Measurements from ENCODE around the gene RER1.

Gene RER1

DNA sequence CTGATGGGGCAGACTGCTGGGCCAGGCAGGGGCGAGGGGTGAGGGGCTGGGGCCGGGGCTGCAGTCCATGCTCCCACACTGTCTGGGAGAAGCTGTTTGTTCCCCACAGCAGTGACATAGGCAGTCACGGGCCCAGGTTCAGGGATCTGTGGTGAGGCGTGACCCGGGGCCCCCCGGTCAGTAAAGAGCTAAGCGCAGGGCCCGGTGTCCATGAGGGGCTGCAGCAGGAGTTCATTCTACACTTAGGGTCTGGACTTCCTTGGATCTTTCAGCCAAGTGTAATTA lies 16.3 kb downstream of the RER1 start:
- DNase-seq (ENCODE audit: low read depth) = no peak

DNA sequence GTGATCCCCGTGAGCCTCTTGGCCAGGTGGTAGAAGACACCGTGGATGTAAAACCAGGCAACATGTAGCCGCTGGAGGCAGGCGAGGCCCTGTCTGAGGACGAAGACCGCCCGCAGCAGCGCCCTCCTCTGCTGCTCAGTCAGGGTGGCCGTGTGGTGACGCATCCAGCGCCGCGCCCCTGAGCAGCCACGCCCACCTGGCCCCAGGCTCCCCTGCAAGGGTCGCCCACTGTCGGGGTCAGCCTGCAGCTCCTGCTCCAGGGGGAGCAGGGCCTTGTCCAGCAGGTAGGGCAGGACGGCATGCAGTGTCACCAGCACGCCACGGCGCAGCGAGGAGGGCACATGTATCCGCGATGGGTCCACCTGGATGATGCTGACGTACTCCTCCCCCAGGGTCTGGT lies 16.8 kb downstream of the RER1 start:
- DNase-seq (ENCODE audit: low read depth) = no peak

DNA sequence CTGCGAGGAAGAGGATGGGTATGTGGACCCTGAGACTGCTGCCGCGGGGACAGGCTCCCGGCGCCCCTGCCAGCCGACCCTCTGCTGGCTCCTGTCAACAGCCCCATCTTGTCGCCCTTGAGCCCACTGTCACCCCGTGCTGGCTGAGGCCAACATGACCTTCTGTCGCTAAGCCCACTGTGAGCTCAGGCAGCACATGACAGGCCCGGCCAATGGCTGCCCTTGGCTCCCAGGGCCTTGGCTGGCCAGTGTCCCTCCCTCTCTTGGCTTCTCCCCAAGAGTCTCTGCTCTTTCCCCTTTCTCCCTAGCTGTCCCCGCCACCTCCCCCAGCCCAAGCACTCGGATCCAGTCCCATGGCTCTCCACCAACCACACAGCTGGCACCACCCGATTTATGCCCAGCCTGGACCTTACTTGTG lies 17.2 kb downstream of the RER1 start:
- no peak for DNase-seq (ENCODE audit: low read depth)

DNA sequence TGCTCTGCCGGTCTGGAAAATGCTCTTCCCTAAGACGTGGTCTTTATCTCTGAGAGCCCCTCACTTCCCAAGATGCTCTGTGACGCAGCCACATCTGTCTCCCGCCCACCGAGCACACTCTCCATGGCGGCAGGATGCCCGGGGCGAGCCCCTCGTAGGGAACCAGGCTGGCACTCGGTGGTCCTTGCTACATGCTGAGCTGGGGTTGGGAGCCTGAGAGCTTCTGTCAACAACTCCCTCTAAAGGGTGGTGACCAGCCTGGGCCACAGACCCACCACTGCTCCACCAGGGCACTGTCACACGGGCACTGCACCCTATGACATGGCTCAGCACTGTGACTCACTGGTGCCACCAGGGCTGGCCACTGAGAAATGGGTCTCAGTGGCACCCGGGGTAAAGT lies 18.1 kb downstream of the RER1 start:
- DNase-seq (ENCODE audit: low read depth) = no peak

DNA sequence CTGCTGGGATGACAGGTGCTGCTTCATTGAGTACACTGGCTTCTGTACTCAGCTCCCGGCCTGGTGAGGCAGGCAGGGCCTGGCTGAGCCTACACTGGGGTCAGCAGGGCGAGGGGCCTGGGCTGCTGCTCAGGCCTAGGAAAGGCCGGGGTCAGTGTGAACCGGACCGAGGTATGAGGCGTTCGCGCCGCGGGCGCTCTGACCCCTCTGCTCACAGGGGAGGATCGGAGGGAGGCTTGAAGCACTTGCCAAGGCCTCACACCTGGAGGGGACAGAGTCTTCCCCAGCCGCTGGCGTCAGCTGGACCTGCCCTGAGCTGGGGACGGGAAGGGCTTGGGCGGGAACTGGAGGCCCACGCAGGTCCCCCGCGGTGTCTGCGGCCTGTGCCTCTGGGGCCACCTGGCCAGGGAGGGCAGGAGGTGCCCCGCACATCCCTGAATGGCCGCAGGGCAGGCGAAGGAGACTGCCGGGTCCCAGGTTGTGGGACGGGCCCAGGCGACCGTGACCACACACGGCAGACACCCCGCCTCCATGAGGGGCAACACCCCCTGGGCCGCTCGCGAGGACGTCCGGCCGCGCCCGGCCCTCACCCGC lies 20.3 kb downstream of the RER1 start:
- DNase-seq (ENCODE audit: low read depth) = no peak

DNA sequence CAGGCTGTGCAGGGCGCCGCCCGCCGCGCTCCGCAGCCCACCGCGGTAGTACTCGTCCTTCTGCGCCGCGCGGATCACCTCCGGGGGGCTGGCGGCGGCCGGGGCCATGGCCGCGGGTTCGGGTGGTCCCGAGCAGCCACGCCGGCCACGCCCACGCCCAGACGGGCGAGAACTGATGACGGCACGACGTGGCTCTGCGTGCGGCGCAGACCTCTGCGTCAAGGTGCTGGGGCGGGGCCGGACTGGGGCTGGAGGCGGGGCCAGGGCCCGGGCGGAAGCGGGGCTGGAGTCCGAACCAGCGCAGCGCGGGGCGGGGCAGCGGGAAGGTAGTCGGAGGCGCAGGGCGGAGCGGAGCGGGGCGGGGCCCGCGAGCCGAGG lies 20.7 kb downstream of the RER1 start, which contains the start of gene PEX10:
Gene PEX10 (minus strand): TSS at position 170 of the 378 bp plus-strand sequence. CDS start 62 bp downstream, at position 108.
- DNase-seq (ENCODE audit: low read depth) = peak; percentile 85

DNA sequence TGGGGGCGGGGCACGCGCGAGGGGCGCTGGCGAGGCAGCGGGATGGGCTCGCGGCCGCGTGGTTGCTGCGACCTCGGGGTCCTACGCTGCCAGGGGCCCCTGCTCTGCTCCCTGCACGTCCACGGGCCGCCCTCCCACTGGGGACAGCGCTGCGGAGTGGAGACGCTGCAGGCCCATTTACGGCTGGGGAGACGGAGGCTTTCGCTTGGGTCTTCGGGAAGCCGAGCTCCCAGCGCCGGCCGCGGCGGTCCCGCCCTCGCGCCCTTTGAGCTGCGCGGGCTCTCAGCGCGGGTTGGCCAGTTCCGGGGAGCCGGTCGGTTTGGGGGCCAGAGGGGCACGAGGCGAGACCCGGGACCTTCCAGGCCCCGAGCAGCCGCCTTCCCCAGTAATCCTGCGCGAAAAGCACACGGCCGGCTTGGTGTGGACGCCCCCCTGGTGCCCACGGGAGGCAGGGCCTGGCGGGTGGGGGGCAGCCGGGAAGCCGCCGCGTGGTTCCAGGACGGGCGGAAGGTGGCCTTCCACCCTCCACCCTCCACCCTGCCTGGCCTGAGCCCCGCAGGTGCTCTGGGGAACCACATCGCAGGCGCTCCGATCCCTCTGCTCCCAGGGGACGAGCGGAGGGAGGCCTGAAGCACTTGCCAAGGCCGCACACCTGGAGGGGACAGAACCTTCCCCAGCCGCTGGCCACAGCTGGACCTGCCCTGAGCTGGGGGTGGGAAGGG lies 21.3 kb downstream of the RER1 start:
- peak; percentile 24 for DNase-seq (ENCODE audit: low read depth)

DNA sequence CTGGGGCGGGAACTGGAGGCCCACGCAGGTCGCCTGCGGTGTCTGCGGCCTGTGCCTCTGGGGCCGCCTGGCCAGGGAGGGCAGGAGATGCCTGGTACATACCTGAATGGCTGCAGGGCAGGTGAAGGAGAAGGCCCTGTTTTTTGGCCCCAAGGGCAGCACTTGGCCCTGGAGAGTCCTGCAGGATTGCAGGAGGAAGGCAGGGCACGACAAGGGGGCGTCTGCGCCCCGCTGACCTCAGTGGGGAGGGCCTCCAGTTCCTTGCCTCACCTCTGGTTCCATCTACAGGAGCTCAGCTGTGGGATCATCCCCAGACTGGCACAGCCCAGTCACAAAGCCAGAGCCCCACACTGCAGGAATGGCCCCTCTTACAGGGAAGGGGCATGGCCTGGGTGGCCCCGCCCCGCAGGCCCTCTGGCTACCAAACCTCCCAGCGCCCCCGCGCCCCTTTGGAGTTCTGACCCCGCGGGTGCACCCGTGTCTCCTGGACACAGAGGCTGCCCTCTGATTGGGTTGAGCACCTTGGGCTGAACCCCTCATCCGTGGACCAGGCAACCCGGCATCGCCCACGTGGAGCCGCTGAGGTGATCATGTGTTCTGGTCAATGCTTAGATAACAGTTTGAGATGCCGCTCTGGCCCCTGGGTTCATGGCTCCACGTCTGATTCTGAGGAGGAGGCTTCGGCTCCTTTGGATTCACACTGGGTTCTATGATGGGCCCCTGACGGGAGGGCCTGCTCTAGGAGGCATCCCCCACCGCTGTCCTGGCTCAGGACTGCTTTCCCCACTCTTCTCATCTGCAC lies 22.1 kb downstream of the RER1 start:
- no peak for DNase-seq (ENCODE audit: low read depth)

DNA sequence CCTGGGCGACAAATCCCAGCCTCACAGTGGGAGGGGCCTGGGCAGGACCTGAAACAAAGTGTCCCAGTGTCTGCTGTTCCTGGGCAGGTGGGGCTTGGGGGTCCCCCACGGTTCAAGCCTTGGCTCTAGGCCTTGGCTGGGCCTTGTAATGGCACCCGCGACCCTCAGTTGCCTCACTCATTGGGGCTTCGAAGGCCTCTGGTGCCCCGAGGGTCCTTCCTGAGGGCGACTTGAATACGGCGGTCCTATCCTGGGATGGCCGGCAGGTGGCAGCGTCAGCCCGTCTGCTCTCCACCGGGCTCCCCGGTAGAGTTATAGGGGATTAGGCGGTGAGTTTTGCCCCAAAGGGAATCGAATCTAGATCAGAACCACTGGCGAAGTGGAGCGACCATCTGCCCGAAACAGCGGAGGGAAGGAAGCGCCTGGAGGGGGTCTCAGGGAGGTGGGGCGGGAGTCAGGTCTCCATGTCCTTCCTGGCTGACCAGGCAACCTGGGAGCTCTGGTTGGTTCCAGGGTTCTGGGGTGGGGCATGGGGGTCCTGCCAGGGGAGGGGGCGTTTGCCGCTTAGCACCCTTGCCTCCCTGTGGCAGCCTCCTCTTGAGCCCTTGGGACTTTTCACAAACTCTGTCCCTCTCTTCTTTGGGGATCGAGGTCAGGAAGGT lies 22.8 kb downstream of the RER1 start:
- no peak for DNase-seq (ENCODE audit: low read depth)

DNA sequence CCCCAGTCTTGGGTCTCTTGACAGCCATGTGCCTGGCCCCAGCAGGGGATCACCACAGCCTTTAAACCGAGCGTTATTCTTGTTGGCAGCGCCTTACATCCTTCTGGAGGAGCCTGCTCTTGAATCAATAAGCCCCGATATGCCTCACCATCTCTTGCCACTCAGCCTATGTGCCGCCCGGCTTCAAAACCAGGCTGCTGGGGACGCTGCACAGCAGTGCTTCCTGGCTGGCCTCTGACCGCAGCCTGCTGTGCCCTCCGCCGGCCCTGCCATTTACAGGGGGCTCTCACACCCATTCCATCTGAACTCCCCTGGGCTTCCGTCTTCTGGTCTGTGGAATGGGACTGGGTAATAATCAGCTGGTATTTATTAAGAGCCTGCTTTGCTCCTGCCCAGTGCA lies 23.7 kb downstream of the RER1 start:
- no peak for DNase-seq (ENCODE audit: low read depth)

DNA sequence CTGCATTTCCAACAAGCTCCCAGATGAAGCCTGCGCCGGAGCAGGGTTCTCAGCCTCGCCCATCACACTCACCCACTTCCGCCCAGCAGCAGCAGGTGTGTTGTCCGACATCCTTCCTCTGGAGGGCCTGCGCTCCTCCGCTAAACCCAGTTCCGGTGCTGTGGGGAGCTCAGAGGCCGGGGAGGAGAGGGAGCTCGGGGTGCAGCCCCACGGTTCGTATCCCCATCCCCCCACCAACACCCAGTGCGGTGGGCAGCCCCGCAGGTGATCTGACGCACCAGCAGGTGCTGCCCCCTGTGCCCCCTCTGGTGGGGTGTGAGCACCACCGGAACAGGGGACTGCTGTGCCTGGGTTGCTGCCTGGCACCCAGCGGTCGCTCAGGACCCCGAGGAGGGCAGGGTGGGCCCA lies 24.2 kb downstream of the RER1 start:
- no peak for DNase-seq (ENCODE audit: low read depth)

DNA sequence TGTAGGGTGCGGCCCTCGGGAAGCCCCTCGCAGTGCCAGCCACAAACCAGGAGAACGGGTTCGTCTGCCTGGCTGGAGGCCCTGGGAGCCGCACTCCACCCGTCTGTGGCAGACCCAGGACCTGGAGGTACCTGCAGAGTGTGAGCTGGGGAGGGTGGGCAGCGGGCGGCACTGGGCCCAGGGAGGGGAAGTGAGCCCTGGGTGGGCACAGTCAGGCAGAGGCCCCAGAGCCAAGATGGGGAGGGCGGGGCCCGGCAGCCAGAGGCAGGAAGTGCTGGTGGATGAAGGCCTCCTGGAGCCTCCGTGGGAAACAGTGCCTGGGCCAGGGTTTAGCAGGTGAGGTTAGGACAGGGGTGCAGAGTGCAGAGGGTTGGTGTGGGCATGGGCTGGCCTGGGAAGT lies 24.8 kb downstream of the RER1 start:
- DNase-seq (ENCODE audit: low read depth) = no peak

DNA sequence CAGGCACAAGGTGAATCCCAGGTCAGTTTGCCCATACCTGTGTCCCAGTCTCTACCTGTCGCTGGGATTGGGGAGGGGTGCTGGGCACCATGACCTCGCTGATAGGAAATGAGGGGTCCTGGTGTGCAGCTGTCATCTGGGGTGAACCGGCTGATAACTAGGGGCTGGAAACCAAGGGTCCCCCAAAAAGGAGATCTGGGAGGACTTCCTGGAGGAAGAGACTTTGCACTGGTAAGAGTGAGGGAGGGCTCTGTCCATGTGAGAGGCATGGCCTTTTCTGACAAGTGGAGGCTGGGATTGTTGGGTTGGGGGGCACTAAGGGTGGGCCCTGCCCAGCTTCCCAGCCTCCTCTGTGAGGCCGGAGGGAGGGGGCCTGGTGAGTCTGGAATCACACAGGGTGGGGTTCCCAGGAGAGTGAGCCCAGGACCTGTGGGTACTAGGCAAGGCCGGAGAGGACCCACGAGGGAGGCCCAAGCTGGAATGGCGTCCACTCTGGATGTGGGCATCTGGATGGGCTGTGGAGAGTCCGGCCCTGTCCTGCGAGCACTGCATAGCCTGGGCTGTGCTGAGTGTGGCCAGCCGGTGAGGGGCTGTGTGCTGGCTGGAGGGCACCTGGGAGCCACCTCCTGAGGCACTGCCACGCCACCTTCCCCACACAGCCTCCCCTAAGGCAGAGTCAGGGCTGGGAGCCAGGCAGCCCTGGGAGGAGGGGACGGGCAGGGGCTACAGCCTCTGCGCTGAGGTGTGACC lies 25.6 kb downstream of the RER1 start:
- DNase-seq (ENCODE audit: low read depth) = no peak

DNA sequence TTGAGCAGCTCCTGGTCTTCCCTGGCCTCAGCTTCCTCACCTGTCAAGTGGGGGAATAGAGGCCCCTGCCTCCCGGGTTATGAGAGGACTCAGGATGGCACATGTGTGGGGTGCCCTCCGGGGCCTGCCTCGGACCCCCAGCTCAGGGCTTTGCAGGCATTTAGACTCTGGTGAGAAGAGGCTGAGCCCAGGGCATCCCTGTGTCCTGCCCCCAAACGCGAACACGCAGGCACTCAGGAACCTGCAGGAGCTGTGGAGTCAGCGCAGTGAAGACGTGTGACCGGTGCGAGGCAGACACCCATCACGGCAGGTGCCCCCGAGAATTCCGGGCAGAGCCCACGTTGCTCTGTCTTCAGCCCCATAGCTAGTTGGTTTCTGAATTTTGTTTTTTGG lies 26.2 kb downstream of the RER1 start:
- no peak for DNase-seq (ENCODE audit: low read depth)

DNA sequence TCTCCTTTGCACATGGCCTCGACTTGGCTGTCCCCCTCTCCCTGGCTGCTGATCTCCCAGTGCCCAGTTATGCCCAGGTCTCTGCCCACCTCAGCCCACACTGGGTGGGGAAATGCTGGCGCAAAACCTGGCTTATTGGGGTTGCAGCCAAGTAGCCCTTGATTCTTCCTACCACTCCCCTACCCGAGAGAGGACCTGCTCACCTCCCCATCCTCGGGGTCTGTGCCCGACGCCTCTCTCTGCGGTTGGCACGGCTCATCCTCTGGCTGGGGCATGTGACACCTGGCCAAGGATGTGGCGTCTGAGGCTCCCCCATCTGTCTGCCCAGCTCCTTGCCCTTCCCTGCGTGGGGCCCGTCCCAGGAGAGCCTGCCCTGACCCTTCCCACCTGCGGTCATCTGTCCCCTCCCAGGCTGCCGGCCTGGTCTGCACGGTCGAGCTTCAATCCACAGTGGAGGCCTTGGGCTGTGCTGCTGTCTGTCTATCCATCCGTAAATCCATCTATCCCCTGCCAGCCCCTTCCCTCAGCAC lies 27.2 kb downstream of the RER1 start:
- no peak for DNase-seq (ENCODE audit: low read depth)

DNA sequence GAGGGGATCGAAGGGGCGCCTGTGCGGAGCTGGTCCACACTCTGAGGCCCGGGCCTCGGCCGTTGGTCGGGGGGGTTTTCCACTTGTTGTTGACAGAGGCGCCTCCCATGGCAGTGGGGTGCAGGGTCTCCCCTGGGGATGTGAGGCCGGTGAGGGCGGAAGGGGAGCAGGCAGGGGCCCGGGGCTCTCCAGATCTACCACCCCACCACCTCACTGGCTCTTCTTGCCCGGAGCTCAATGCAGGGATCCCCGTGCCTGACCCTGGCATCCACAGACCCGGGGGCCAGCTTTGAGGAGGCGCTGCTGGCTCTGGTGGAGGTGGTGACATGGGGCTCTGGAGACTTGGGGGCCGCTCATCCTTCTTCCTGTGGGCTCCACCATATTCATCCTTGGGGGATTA lies 27.8 kb downstream of the RER1 start:
- DNase-seq (ENCODE audit: low read depth) = no peak

DNA sequence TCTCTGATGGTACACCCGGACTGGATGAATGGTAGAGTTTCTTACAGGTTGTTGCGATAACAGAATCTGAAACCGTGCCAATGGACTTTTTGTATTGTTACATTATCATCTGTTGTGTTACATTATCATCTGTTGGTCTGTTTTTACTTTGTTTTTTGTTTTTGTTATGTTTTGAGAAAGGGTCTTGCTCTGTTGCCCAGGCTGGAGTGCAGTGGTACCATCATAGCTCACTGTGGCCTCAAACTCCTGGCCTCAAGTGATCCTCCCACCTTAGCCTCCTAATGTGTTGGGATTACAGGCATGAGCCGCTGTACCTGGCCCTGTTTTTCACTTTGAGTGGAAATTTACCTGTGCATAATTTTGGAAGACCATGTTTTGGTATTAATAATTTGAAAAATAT lies 30.9 kb downstream of the RER1 start:
- DNase-seq (ENCODE audit: low read depth) = no peak

DNA sequence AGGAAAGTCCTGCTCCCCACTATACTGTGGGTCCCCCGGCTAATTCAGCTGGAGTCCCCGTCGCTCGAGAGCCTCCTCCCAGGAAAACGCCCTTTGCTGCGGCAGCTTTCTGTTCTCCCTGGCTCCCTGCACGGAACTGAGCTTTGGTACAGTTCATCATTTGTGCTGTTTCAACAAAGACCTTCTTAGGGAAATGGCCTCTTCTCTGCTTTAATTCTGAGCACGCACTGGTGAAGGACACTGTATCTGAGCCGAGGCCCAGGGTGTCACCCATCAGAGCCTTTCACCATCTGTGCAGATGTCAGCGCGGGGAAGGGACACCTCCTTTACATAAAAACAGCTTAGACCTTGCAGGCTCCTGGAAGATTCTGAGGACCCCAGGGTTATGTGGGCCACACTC lies 34.3 kb downstream of the RER1 start:
- no peak for DNase-seq (ENCODE audit: low read depth)

DNA sequence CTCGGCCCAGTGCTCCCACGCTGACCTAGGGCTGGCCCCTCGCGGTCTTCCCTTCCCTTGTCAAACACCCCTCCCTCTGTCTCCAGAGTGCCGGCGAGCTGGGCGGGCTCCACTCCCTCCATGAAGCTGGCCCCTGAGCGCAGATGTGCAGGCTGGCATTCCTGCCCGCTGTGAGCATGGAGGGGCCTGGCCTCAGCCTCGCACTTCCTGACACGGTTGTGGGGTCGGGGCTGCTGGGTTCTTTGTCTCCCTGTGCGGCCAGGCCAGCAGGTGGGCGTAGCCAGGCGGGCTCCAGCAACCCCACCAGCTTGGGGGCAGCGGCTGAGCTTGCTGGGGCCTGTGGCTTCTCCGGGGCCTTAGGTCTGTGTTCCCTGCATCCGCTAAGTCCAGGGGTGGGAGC lies 34.9 kb downstream of the RER1 start:
- no peak for DNase-seq (ENCODE audit: low read depth)

DNA sequence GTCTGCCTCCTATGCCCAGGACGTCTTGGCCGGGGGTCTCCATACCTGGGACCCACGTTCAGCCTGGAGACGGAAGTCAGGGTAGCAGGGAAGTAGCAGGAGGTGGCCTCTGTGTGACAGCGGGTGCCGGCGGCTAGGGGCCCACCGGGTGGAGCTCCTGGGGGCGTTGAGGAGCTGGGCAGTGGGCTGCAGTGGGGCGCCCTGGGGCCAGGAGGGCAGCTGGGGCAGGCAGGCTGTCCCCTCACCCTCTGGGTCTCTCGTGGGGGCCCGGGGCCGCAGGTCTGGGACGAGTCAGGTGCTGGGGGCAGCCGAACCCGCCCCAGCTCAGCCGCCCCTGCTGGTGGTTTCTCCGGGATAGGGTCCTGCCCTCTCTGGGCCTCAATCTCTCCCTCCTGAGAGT lies 35.4 kb downstream of the RER1 start:
- no peak for DNase-seq (ENCODE audit: low read depth)

DNA sequence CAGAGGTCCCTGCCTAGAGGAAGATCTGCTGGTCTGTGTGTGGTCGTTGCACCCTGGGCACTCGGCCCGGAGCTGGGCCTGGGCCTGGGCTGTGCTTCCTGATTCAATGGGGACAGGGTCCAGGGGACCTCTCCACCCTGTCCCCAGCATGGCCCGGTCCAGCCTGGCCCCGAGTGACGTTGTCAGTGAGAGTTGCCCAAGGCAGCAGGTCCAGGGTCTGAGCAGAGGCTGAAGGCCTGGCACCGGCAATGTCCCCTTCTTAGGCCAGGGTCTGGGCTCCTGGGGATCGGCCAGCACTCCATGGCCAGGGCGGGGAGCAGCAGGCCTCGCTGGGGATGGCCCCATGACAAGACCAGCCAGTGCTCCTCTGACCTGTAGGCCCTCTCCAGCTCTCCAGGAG lies 36.3 kb downstream of the RER1 start:
- no peak for DNase-seq (ENCODE audit: low read depth)

DNA sequence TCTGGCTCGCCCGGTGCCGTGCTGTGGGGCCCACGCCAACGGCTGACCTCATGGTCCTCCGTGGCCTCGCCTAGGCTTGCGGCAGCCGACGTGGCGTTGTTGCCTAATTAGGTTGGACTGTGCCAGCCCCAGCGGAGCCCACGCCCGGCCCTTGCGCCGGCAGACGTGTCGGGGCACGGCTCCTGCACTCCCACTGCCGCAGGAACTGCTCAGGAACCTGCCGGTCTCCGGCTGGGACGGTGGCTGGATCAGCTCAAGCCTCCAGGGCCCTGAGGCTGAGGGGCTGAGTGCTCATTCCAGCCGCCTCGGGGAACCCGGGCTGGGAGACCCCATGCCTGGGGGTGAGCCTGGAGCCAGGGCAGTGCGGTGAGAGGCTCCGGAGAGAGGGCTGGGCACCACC lies 36.8 kb downstream of the RER1 start:
- no peak for DNase-seq (ENCODE audit: low read depth)

Data from GM04504 (cell line).